Stimulated activated CD8-positive, alpha-beta memory T cell treated with anti-CD3 and anti-CD28 coated beads, Interleukin-7, amount 100 ng/mL, for 4 hours (primary cell): ENCODE results near the gene EHHADH.

Experiments
- DNase-seq, 2 donors: peaks; one replicate each; pipeline ENCODE4 v3.0.0-alpha.2; 2020; ENCODE audit warnings: low read depth in 2 of 2

EHHADH gene

DNA sequence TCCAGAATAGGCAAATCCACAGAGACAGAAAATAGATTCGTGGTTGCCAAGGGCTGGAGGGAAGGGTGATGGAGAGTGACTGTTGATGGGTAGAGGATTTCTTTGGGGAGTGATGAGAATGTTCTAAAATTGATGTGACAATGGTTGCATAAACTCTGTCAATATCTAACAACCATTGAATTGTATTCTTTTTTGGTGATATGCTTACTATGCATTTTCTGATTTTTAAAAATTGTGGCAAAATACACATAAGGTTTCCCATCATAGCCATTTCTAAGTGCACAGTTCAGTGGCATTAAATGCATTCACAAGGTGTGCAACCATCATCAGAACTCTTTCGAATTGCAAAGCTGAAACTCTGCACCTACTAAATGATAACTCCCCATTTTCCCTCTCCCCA is 56.8 kb downstream of the EHHADH start:
- DNase-seq, result no peak

- no peak for DNase-seq
Measured at GRCh38 chr3:185195652-185196051, 58.2 kb downstream of the EHHADH start.

DNA sequence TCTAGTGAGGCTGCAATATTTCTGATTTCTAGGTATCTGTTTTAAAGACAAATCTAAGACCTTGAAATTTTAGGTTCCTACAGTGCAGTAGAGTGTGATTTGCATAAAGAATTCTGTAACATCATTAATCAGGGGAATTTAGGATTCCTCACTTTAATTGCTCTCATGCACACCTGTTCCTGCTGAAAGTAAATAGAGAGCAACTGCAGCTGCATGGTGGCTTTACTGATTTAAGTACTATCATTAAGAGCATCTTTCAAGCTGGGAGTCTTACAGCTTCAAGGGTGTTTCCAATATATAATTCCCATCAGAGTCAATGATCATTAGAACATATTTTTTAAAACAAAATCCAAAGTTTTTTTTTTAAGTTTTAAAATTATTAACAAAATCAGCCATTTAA is 65.0 kb downstream of the EHHADH start:
- DNase-seq, result no peak

GRCh38 chr3:185187391-185187790 is 66.5 kb downstream of the EHHADH start:
- no peak for DNase-seq

- DNase-seq, result no peak
Measured at GRCh38 chr3:185176750-185177359, 77.0 kb downstream of the EHHADH start.

GRCh38 chr3:185175370-185175987 is 78.4 kb downstream of the EHHADH start:
- DNase-seq, result no peak

GRCh38 chr3:185172086-185173049 is 81.5 kb downstream of the EHHADH start:
- no peak for DNase-seq

- DNase-seq, result no peak
Measured at GRCh38 chr3:185164428-185165217, 89.2 kb downstream of the EHHADH start.

DNA sequence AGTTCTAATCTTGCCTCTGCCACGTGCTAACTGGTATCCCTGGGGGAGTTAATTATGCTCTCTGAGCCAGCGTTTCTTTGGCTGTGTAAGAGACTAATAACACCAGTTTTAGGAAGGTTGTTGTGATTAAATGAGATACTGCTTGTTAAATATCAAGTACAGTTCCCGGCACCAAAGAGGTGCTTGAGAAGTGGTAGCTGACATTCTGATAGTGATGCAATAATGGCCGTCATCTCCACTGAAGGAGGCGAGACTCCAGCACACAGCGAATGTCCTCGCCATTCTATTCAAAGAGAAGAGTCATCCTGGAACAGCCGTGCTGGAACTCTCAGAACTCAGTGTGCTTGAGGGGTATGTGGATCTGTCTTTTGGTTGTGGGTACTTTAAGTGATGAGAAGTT is 91.2 kb downstream of the EHHADH start:
- no peak for DNase-seq

GRCh38 chr3:185161761-185162160 is 92.1 kb downstream of the EHHADH start:
- DNase-seq, result no peak

DNA sequence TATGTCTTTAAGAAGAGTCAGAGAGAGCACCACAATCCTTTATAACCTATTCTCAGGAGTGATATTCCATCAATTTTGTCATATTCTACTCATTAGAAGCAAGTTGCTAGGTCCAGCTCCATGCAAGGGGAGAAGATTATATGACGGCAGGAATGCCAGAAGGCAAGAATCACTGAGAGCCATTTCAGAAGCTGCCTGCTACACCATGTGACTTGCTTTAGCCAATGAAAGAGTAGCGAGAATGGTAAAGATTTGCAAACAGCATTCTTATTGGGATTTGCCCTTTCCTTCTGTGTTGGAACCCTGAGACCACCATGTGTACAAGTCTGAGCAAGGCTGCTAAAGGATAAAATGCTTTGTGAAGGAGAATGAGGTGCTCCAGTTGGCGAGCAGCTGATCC is 96.5 kb downstream of the EHHADH start:
- no peak for DNase-seq

DNA sequence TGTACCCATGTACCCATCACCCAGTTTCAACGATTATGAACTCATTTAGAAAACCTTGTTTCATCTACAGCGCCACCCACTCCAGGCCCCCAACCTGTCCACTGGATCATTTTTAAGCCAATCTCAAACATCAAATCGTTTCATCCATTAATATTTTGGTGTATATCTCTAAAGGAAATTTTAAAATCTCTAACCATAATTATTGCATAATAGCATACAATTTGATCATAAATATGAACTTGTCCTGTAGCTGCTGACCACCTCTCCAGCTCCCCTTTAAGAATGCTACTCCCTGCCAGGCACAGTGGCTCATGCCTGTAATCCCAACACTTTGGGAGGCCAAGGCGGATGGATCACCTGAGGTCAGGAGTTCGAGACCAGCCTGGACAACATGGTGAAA is 98.2 kb downstream of the EHHADH start:
- DNase-seq, result no peak

- DNase-seq, result no peak
Measured at GRCh38 chr3:185153861-185154629, 99.8 kb downstream of the EHHADH start.

DNA sequence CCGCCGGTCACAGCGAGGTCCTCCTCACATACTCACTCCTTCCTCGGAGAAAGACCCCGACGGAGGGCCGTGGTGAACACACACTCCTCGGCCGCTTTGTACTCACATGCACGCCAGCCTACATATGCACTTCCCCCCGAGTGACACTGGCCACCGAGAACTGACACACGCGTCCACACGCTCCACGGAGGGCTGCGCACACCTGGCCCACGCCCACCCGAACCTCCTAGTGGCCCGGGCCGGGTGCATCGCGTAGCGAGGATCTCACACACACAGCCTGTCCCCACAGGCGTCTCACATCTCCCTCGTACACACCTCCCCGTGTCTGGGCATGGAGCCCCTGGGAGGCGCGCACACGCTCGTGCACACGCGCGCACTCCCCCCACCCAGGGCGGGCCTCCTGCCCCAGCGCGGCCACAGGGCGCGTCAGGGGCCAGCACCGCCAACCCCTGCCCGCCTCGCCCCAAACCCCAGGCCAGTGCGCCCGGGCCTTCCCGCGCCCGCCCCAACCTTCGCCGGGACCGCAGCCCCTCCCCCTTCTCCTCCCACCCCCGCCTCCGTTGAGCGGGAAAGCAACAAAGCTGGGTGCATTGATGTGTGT is 100.6 kb downstream of the EHHADH start:
- DNase-seq, result no peak

DNA sequence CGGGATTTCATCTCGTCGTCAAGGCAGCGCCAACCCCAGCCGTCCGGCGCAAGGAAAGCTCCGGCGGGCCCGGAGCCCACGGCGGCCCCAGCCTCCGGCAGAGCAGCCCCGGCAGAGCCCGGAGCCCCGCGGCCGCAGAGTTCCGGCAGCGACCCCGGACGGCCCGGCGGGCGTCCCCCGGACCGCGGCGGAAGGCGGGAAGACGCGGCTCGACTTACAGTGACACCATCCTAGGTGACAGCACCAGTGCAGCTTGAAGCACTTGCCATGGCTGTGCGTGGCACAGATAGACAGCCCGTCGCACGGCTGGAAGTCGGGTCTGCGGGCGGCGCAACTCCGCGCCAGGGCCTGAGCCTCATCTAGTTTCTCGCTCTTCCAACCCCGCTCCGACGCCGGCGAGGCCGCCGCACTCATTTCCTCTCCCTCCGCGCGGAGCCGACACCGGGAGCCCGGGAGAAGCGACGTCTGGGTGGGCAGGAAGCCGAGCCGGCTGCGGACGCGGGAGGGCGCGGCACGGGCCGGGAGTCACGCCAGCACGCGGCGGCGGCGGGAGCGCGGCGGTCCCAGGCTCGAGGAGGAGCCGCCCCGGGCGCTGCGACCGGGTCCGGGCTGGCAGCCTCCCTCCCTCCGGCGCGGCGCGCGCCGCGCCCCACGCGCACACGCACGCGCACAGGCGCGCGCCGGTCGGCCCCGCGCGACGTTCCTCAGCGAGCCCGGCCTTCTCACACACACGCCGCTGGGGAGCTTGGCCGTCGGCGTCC is 101.3 kb downstream of the EHHADH start, which contains the start of gene C3orf70:
Gene C3orf70 (minus strand): TSS at position 651 of the 761 bp plus-strand sequence. CDS start 237 bp downstream, at position 414.
- no peak for DNase-seq

DNA sequence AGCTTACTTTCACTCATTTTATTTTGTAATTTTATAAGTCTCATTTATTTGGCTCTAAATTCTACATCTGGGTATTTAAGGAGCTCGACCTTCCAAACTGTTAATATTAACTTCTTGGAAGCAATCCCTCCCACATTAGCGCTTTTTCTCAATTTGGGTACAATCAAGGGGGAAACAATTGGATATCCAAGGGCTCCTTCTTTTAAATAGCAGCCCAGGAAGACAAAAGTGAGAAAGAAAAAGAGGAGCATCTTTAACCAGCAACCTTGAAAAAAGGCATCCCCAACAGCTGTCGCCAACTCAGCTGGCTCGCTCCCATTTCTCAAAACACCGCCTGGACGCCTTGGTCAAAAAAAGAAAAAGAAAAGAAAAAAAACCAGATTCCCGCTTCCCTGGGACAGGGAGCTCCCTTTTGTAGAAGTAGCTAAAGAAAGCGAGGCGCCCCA is 101.9 kb downstream of the EHHADH start:
- DNase-seq, result no peak

- no peak for DNase-seq
Measured at GRCh38 chr3:185151101-185151963, 102.5 kb downstream of the EHHADH start.

DNA sequence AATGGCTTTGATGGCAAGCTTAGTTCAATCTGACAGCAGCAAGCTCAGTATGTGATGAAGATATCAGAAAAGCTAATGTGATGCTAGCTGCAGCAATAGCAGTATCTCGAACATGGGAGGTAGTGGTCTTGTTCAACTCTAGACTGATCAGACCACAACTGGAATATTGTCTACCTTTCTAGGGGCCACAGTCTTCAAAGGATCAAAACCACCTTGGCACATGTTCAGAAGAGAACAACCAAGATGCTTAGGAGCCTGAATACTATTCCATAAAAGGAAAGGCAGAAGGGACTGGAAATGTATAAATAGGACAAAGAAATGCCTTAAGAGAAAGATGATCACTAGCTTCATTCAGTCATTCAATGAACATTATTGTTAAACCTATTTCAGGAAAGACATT is 103.3 kb downstream of the EHHADH start:
- DNase-seq, result no peak

- DNase-seq, result no peak
Measured at GRCh38 chr3:185149591-185149990, 104.3 kb downstream of the EHHADH start.
